Endothelial cell of umbilical vein (primary cell): Measurements from ENCODE around the gene COL6A3. TPM values are rescaled to one million over a fixed set of nuclear protein-coding genes. Genes with fewer than 3 reads are reported as not detected.

Experiments
- BruUV-seq: library from RNA; stranded (reverse); fragments of 400-500 nt; replicated peaks from 2 replicates; lab custom pipeline; 2021; lab: Mats Ljungman, UMichigan
- CTCF ChIA-PET: fragments of 300-600, 350-600 bp; sonication (Branson Sonifier 250); formaldehyde crosslinking; loops from one replicate; lab custom pipeline; 2021; ENCODE audit warnings: antibody characterized with exemption, inconsistent platforms; lab: Charles Lee
- POLR2A ChIA-PET: fragments of 300-600, 350-600 bp; sonication (Branson Sonifier 250); formaldehyde crosslinking; loops from one replicate; lab custom pipeline; 2021; ENCODE audit warnings: antibody characterized with exemption, inconsistent platforms; lab: Charles Lee
- DNase-seq: peaks from one replicate; pipeline ENCODE4 v3.0.0-alpha.2; 2011; ENCODE audit warnings: low read depth, low spot score
- FAIRE-seq: peaks from 2 replicates; lab custom pipeline; 2011; peaks lifted over from hg19 to GRCh38; lab: Jason Lieb, UNC
- H2AFZ ChIP-seq: 2 replicates; pipeline ENCODE4 v1.6.0; 2012; ENCODE audit warnings: low read depth, low read length, control low read depth, inconsistent platforms
- H3K27ac ChIP-seq: 2 replicates; pipeline ENCODE4 v1.5.1; 2011; ENCODE audit warnings: low read depth, mild to moderate bottlenecking, control low read depth, low read length, moderate library complexity; ENCODE audit not compliant: insufficient read depth
- H3K27me3 ChIP-seq, 2 experiments: 2 replicates each; pipeline versions ENCODE4 v1.6.0 to v1.6.1; 2011; ENCODE audit warnings: low read length in 2 of 2, mixed read lengths in 1 of 2; ENCODE audit not compliant: control insufficient read depth in 2 of 2, insufficient read depth in 2 of 2
- H3K36me3 ChIP-seq, 2 experiments: 2 replicates in 1 of 2; 3 replicates in 1 of 2; pipeline ENCODE4 v1.5.1; 2011; ENCODE audit warnings: low read length in 2 of 2, mild to moderate bottlenecking in 1 of 2, moderate library complexity in 1 of 2; ENCODE audit not compliant: control insufficient read depth in 2 of 2, insufficient read depth in 2 of 2; ENCODE audit errors: extremely low read depth in 1 of 2
- H3K4me1 ChIP-seq: 3 replicates; pipeline ENCODE4 v1.5.1; 2011; ENCODE audit warnings: mild to moderate bottlenecking, low read length; ENCODE audit not compliant: control insufficient read depth, insufficient read depth; ENCODE audit errors: extremely low read depth
- H3K4me2 ChIP-seq: 2 replicates; pipeline ENCODE4 v1.6.1; 2011; ENCODE audit warnings: low read length, control low read depth, mixed read lengths; ENCODE audit not compliant: insufficient read depth
- H3K4me3 ChIP-seq, 3 experiments: fragments of 200-600 bp in 1 of 3; sonication (generic), shearing (Covaris generic) in 1 of 3; replicated peaks in 1 of 3; 2 replicates each; pipeline ENCODE4 v1.5.1; 2011 to 2016; ENCODE audit warnings: control low read depth in 3 of 3, low read length in 3 of 3, mild to moderate bottlenecking in 2 of 3, inconsistent platforms in 1 of 3, low read depth in 1 of 3, moderate library complexity in 1 of 3; ENCODE audit not compliant: insufficient read depth in 1 of 3
- H3K79me2 ChIP-seq: 2 replicates; pipeline ENCODE4 v1.6.0; 2012; ENCODE audit warnings: low read length, inconsistent platforms; ENCODE audit not compliant: control insufficient read depth, insufficient read depth
- H3K9ac ChIP-seq: replicated peaks from 2 replicates; pipeline ENCODE3; 2011; ENCODE audit warnings: low read length, control low read depth; ENCODE audit not compliant: insufficient read depth; ENCODE audit errors: extremely low read depth
- H3K9me1 ChIP-seq: replicated peaks from 3 replicates; pipeline ENCODE4 v1.6.0; 2011; ENCODE audit warnings: mild to moderate bottlenecking, low read length; ENCODE audit not compliant: control insufficient read depth, insufficient read depth; ENCODE audit errors: extremely low read depth
- H3K9me3 ChIP-seq: replicated peaks from 2 replicates; pipeline ENCODE4 v1.5.1; 2012; ENCODE audit warnings: low read length, inconsistent platforms; ENCODE audit not compliant: control insufficient read depth, insufficient read depth
- H4K20me1 ChIP-seq: replicated peaks from 2 replicates; pipeline ENCODE3; 2011; ENCODE audit warnings: mild to moderate bottlenecking, low read length; ENCODE audit not compliant: control insufficient read depth, insufficient read depth; ENCODE audit errors: extremely low read depth
- CTCF ChIP-seq, 2 donors: IDR thresholded peaks; 1 replicate in 1 of 2; 2 replicates in 1 of 2; pipeline ENCODE4 v1.5.1; 2011; ENCODE audit warnings: low read length in 2 of 2, mild to moderate bottlenecking in 2 of 2, moderate library complexity in 2 of 2, control low read depth in 1 of 2, inconsistent platforms in 1 of 2, low read depth in 1 of 2; ENCODE audit not compliant: insufficient read depth in 1 of 2; ENCODE audit errors: extremely low read depth in 1 of 2
- EZH2 ChIP-seq: IDR thresholded peaks from 2 replicates; pipeline ENCODE4 v1.6.1; 2012; ENCODE audit warnings: borderline replicate concordance, low read depth, mild to moderate bottlenecking, moderate library complexity, low read length, inconsistent platforms; ENCODE audit not compliant: severe bottlenecking
- FOS ChIP-seq: IDR thresholded peaks from 2 replicates; pipeline ENCODE4 v1.6.1; 2011; ENCODE audit warnings: mild to moderate bottlenecking, low read length, moderate library complexity, borderline replicate concordance; ENCODE audit not compliant: insufficient read depth
- GATA2 ChIP-seq: IDR thresholded peaks from 2 replicates; pipeline ENCODE4 v1.7.0; 2011; ENCODE audit warnings: low read depth, mild to moderate bottlenecking, moderate library complexity, mixed read lengths, low read length; ENCODE audit not compliant: insufficient read length, insufficient read depth
- JUN ChIP-seq: IDR thresholded peaks from 2 replicates; pipeline ENCODE4 v1.6.1; 2011; ENCODE audit warnings: borderline replicate concordance, low read depth; ENCODE audit not compliant: insufficient read length, insufficient read depth
- MAX ChIP-seq: IDR thresholded peaks from 2 replicates; pipeline ENCODE4 v1.6.1; 2011; ENCODE audit not compliant: insufficient read depth, insufficient read length
- MYC ChIP-seq: IDR thresholded peaks from one replicate; pipeline ENCODE4 v1.6.1; 2011; ENCODE audit warnings: mild to moderate bottlenecking, low read depth, low read length
- POLR2A ChIP-seq: IDR thresholded peaks from 2 replicates; pipeline ENCODE4 v1.6.1; 2012; ENCODE audit warnings: low read depth, mild to moderate bottlenecking, control low read depth, low read length
- POLR2AphosphoS5 ChIP-seq: IDR thresholded peaks from 2 replicates; pipeline ENCODE4 v1.6.1; 2012; ENCODE audit warnings: low read depth, mild to moderate bottlenecking, control low read depth, low read length, moderate library complexity; ENCODE audit not compliant: insufficient read depth
- dilution Hi-C: fragments of 300-500 bp; cut with MboI; formaldehyde crosslinking; loops from one replicate; pipeline ENCODE4 v1.15.0; 2019; ENCODE audit warnings: low sequenced_read_pairs; ENCODE audit not compliant: extremely low pct_ligation_motif_present
- intact Hi-C: fragments of 100-400 bp; cut with micrococcal nuclease; formaldehyde crosslinking; loops from one replicate; pipeline ENCODE4 v1.10.0; 2022
- polyA plus RNA-seq, 4 experiments: library from polyadenylated mRNA; depleted of rRNA in 3 of 4; stranded (reverse) in 3 of 4; unstranded in 1 of 4; fragments of >200 nt; gene quantifications; 2 replicates each; pipeline versions ENCODE4 v1.2.1 to v1.2.3, GENCODE V29; 2011 to 2012; ENCODE audit warnings: missing spikeins in 1 of 4
- total RNA-seq: library from RNA; stranded (reverse); gene quantifications from 2 replicates; pipeline ENCODE4 v1.2.3, GENCODE V29; 2021

The COL6A3 gene
- total and polyA plus RNA-seq, 2 donors (not counting 3 experiments of a cell fraction or from before 2014, with no cell fraction given) = 0.03 TPM; not detected in 1

GRCh38 chr2:237281836-237282306 lies 132.1 kb downstream of the COL6A3 start:
- intact Hi-C loops (no loop called here), dilution Hi-C loops (no loop called here)
- Histone ChIP-seq H3K4me2 (no peak overlapping the region), H3K36me3 (no peaks in the 10 kb centered on the region), H3K9ac (no peak overlapping the region), H3K4me1 (no peaks in the 10 kb centered on the region), H3K4me3 (no peak overlapping the region), H3K9me1 (no peaks in the 10 kb centered on the region), H3K9me3 (no peaks in the 10 kb centered on the region), H3K27ac (no peak overlapping the region), H3K79me2 (no peaks in the 10 kb centered on the region), H4K20me1 (no peaks in the 10 kb centered on the region), H3K27me3 (peaks cover 5 to 8% of the 10 kb centered on the region in 2 experiments), H2AFZ (no peak overlapping the region)
- CTCF ChIA-PET = interaction anchor here (0.6 kb wide), 1 partner anchor 125 kb away, joined by 3 read pairs; no protein-coding TSS in a partner anchor
- POLR2A ChIA-PET = no interaction called here
- DNase-seq = no peak
- no TSS peak for BruUV-seq
- TF ChIP-seq MAX = no peak
- TF ChIP-seq FOS = no peak
- TF ChIP-seq GATA2 = no peak
- no peak for TF ChIP-seq POLR2AphosphoS5
- no peak for TF ChIP-seq JUN
- no peak for TF ChIP-seq CTCF (IDR thresholded peaks at IDR 0.05; ENCODE audit: extremely low read depth in 1 of 2, insufficient read depth in 1 of 2, low read depth in 1 of 2, low read length in 2 of 2)
- no peak for TF ChIP-seq EZH2
- no peak for TF ChIP-seq MYC
- TF ChIP-seq POLR2A = no peak
- no peak for FAIRE-seq
